Calu3 (cell line): ENCODE data around the gene NRF1. TPM values are rescaled to one million over a fixed set of nuclear protein-coding genes. Genes with fewer than 3 reads are reported as not detected.
A peak's percentile ranks its signal among the peaks of the same experiment; 100 is the strongest.

Experiments
- BruUV-seq: library from RNA; stranded (reverse); fragments of 400-500 nt; replicated peaks from 2 replicates; lab custom pipeline; 2021; lab: Mats Ljungman, UMichigan
- CTCF ChIA-PET: fragments of 300-600 bp; sonication (Branson Sonifier 250); formaldehyde crosslinking; loops from one replicate; lab custom pipeline; 2022; ENCODE audit warnings: antibody characterized with exemption; lab: Charles Lee
- DNase-seq: peaks from one replicate; pipeline ENCODE4 v3.0.0; 2022
- H3K27ac Mint-ChIP-seq: one replicate; pipeline ENCODE4 v1.8.0; 2022; ENCODE audit warnings: mixed read lengths; ENCODE audit not compliant: unreplicated experiment
- H3K27me3 Mint-ChIP-seq: one replicate; pipeline ENCODE4 v1.8.0; 2022; ENCODE audit warnings: mixed read lengths; ENCODE audit not compliant: unreplicated experiment
- H3K36me3 Mint-ChIP-seq: one replicate; pipeline ENCODE4 v1.8.0; 2022; ENCODE audit warnings: mild to moderate bottlenecking, moderate library complexity, mixed read lengths; ENCODE audit not compliant: insufficient read depth, unreplicated experiment
- H3K4me1 Mint-ChIP-seq: one replicate; pipeline ENCODE4 v1.8.0; 2022; ENCODE audit warnings: mild to moderate bottlenecking, low read depth, mixed read lengths; ENCODE audit not compliant: unreplicated experiment
- H3K4me3 Mint-ChIP-seq: one replicate; pipeline ENCODE4 v1.8.0; 2022; ENCODE audit warnings: mild to moderate bottlenecking, low read depth, moderate library complexity, mixed read lengths; ENCODE audit not compliant: unreplicated experiment
- H3K9me3 Mint-ChIP-seq: one replicate; pipeline ENCODE4 v1.8.0; 2022; ENCODE audit warnings: low read depth, mixed read lengths; ENCODE audit not compliant: unreplicated experiment
- intact Hi-C: fragments of 100-400 bp; cut with micrococcal nuclease; formaldehyde crosslinking; loops from one replicate; pipeline ENCODE4 v1.10.0; 2022; ENCODE audit not compliant: unreplicated experiment
- total RNA-seq: library from RNA; stranded (reverse); gene quantifications from 2 replicates; pipeline ENCODE4 v1.2.3, GENCODE V29; 2022
- TF ChIP-seq, protein P1 (sequence below): fragments of 200-600 bp; IDR thresholded peaks from one replicate; pipeline ENCODE4 v1.8.0; 2022; ENCODE audit warnings: antibody characterized with exemption; ENCODE audit not compliant: unreplicated experiment

NRF1 gene
- total RNA-seq, 1 experiment from 2014 or later: 22.1 TPM

GRCh38 chr7:129609666-129610065 is 1.9 kb upstream of the NRF1 start:
- Mint-ChIP-seq H3K4me3 (peak overlapping the region; percentile 95), H3K36me3 (peaks cover 53% of the 10 kb centered on the region), H3K27ac (no peak overlapping the region), H3K9me3 (no peaks in the 10 kb centered on the region), H3K27me3 (no peaks in the 10 kb centered on the region), H3K4me1 (peaks cover 17% of the 10 kb centered on the region)
- intact Hi-C loops: no loop called here
- TF ChIP-seq, protein P1, sequence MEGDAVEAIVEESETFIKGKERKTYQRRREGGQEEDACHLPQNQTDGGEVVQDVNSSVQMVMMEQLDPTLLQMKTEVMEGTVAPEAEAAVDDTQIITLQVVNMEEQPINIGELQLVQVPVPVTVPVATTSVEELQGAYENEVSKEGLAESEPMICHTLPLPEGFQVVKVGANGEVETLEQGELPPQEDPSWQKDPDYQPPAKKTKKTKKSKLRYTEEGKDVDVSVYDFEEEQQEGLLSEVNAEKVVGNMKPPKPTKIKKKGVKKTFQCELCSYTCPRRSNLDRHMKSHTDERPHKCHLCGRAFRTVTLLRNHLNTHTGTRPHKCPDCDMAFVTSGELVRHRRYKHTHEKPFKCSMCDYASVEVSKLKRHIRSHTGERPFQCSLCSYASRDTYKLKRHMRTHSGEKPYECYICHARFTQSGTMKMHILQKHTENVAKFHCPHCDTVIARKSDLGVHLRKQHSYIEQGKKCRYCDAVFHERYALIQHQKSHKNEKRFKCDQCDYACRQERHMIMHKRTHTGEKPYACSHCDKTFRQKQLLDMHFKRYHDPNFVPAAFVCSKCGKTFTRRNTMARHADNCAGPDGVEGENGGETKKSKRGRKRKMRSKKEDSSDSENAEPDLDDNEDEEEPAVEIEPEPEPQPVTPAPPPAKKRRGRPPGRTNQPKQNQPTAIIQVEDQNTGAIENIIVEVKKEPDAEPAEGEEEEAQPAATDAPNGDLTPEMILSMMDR: no peak
- no peak for DNase-seq
- no TSS peak for BruUV-seq
- CTCF ChIA-PET: no interaction called here

- Mint-ChIP-seq H3K4me1 (peaks cover 17% of the 10 kb centered on the region), H3K4me3 (peak overlapping the region; percentile 95), H3K27me3 (no peaks in the 10 kb centered on the region), H3K9me3 (no peaks in the 10 kb centered on the region), H3K27ac (peak overlapping the region; percentile 85), H3K36me3 (peaks cover 45% of the 10 kb centered on the region)
- TF ChIP-seq, protein P1: no peak
- CTCF ChIA-PET: interaction anchor here (1.2 kb wide), 1 partner anchor 243 kb away, joined by 4 read pairs; no protein-coding TSS in a partner anchor
- intact Hi-C loops: no loop called here
- DNase-seq: no peak
- no TSS peak for BruUV-seq
Observed at GRCh38 chr7:129610709-129611245, 743 bp upstream of the NRF1 start.

- DNase-seq: peak; percentile 28
- peaks cover 29% of the 10 kb centered on the region for H3K4me1 Mint-ChIP-seq
- intact Hi-C loops: loop anchor here (1.0 kb wide), 1 partner anchor 23 kb away; no protein-coding TSS in a partner anchor
- peaks cover 40% of the 10 kb centered on the region for H3K36me3 Mint-ChIP-seq
- H3K27ac Mint-ChIP-seq: peak overlapping the region; percentile 18
- TF ChIP-seq, protein P1: peak; percentile 62
- no peaks in the 10 kb centered on the region for H3K27me3 Mint-ChIP-seq
- CTCF ChIA-PET: interaction anchor here (0.5 to 1.4 kb wide), 8 partner anchors 9 to 245 kb away, joined by 3 to 6 read pairs (median 3); no protein-coding TSS in a partner anchor
- BruUV-seq: no TSS peak
- peak overlapping the region; percentile 95 for H3K4me3 Mint-ChIP-seq
- H3K9me3 Mint-ChIP-seq: no peaks in the 10 kb centered on the region
Observed at GRCh38 chr7:129612112-129613015, 844 bp downstream of the NRF1 start.

DNA sequence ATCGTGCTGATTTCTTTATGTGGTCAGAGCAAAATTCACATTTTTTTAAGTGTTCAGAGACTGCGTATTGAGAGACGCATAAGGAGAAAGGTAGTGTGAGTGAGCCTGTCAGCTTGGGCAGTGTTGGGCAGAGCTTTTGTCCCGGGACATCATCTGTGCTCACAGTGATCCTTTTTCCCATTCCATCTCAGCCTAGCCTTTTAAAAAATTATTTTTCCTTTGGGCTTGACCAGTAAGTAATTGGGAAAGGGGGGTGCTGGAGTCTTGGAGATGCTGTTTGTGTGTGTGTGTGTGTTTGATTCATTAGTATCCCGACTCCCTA is 1.5 kb downstream of the NRF1 start:
- Mint-ChIP-seq H3K4me1 (peaks cover 35% of the 10 kb centered on the region), H3K27me3 (no peaks in the 10 kb centered on the region), H3K27ac (peak overlapping the region; percentile 18), H3K9me3 (peaks cover 1% of the 10 kb centered on the region), H3K4me3 (peak overlapping the region; percentile 95), H3K36me3 (peaks cover 34% of the 10 kb centered on the region)
- BruUV-seq: TSS peak; percentile 62
- intact Hi-C loops: no loop called here
- CTCF ChIA-PET: interaction anchor here (0.5 to 1.4 kb wide), 8 partner anchors 10 to 245 kb away, joined by 3 to 6 read pairs (median 3); no protein-coding TSS in a partner anchor
- TF ChIP-seq, protein P1: no peak
- no peak for DNase-seq
